Stimulated activated CD4-positive, alpha-beta T cell treated with anti-CD3 and anti-CD28 coated beads, TNF-alpha, amount 100 ng/mL, for 1 hour (primary cell): ENCODE data around the gene NTHL1.
A peak's percentile ranks its signal among the peaks of the same experiment; 100 is the strongest.

Experiments
- DNase-seq, 3 donors: peaks; one replicate each; pipeline ENCODE4 v3.0.0-alpha.2; 2020; ENCODE audit warnings: low read depth in 3 of 3, low spot score in 1 of 3

Gene NTHL1

GRCh38 chr16:2031081-2031577, 16.5 kb downstream of the NTHL1 start:
- DNase-seq = no peak

GRCh38 chr16:2030036-2030435, 17.6 kb downstream of the NTHL1 start:
- no peak for DNase-seq

- DNase-seq = no peak
Measured at GRCh38 chr16:2029350-2029749, 18.3 kb downstream of the NTHL1 start.

- DNase-seq = no peak
Measured at GRCh38 chr16:2028620-2029220, 18.9 kb downstream of the NTHL1 start.

- DNase-seq = no peak
Measured at GRCh38 chr16:2028146-2028545, 19.5 kb downstream of the NTHL1 start.

- DNase-seq = no peak
Measured at GRCh38 chr16:2027024-2028010, 20.3 kb downstream of the NTHL1 start.

GRCh38 chr16:2026461-2027023, 21.1 kb downstream of the NTHL1 start, which contains the start of gene NHERF2:
Gene NHERF2, plus strand, starts transcription at chr16:2026902. Its CDS starts 104 bp downstream, at chr16:2027006.
- no peak for DNase-seq

- DNase-seq = no peak
Measured at GRCh38 chr16:2025878-2026460, 21.7 kb downstream of the NTHL1 start.

- no peak for DNase-seq
Measured at GRCh38 chr16:2025251-2025650, 22.4 kb downstream of the NTHL1 start.

GRCh38 chr16:2024032-2024420, 23.6 kb downstream of the NTHL1 start:
- DNase-seq = no peak

- DNase-seq = peak; percentile 86 to 99 (median 97)
Measured at GRCh38 chr16:2023092-2024031, 24.3 kb downstream of the NTHL1 start.

GRCh38 chr16:2022723-2023091, 24.9 kb downstream of the NTHL1 start:
- DNase-seq = no peak

- no peak for DNase-seq
Measured at GRCh38 chr16:2019921-2020831, 27.5 kb downstream of the NTHL1 start.

GRCh38 chr16:2019518-2019920, 28.1 kb downstream of the NTHL1 start, which contains the start of gene NPW:
Gene NPW, plus strand, starts transcription at chr16:2019785.
- peak in 1 of 3 donors; percentile 21 for DNase-seq

- no peak for DNase-seq
Measured at GRCh38 chr16:2016407-2016922, 31.2 kb downstream of the NTHL1 start.

GRCh38 chr16:2015947-2016208, 31.8 kb downstream of the NTHL1 start:
- no peak for DNase-seq

- DNase-seq = no peak
Measured at GRCh38 chr16:2015117-2015946, 32.3 kb downstream of the NTHL1 start.

- no peak for DNase-seq
Measured at GRCh38 chr16:2013527-2013926, 34.1 kb downstream of the NTHL1 start.
